GM23338 (cell line): ENCODE results near the gene RAB20. TPM values are rescaled to one million over a fixed set of nuclear protein-coding genes. Genes with fewer than 3 reads are reported as not detected.

Experiments used
- ATAC-seq: fragments of 200-7000 bp; cut with Tn5 transposase; 3 replicates; pipeline ENCODE4 v1.9.1; 2020
- DNase-seq: peaks from one replicate; pipeline ENCODE4 v3.0.0-alpha.2; 2015; ENCODE audit warnings: low spot score
- H2AFZ ChIP-seq: fragments of 200-600 bp; sonication (generic); 2 replicates; pipeline ENCODE4 v1.8.0; 2016; ENCODE audit warnings: antibody characterized with exemption, mild to moderate bottlenecking, moderate library complexity
- H3F3A ChIP-seq: fragments of 200-600 bp; sonication (generic); replicated peaks from 2 replicates; pipeline ENCODE4 v1.8.0; 2017; ENCODE audit warnings: antibody characterized with exemption, mixed run types, low read depth
- H3K27ac ChIP-seq: fragments of 200-600 bp; sonication (generic); 2 replicates; pipeline ENCODE4 v1.6.1; 2016; ENCODE audit warnings: low read depth
- H3K27me3 ChIP-seq: fragments of 200-600 bp; sonication (generic); 2 replicates; pipeline ENCODE4 v1.8.0; 2016; ENCODE audit warnings: mild to moderate bottlenecking, mixed run types, moderate library complexity; ENCODE audit not compliant: insufficient read depth
- H3K36me3 ChIP-seq: fragments of 200-600 bp; sonication (generic); 2 replicates; pipeline ENCODE4 v1.8.0; 2016; ENCODE audit warnings: mild to moderate bottlenecking; ENCODE audit not compliant: insufficient read depth
- H3K4me1 ChIP-seq: fragments of 200-600 bp; sonication (generic); 2 replicates; pipeline ENCODE4 v1.8.0; 2016; ENCODE audit warnings: mild to moderate bottlenecking, moderate library complexity; ENCODE audit not compliant: insufficient read depth
- H3K4me2 ChIP-seq: fragments of 200-600 bp; sonication (generic); 2 replicates; pipeline ENCODE4 v1.7.1; 2017; ENCODE audit warnings: mixed run types
- H3K4me3 ChIP-seq: fragments of 200-600 bp; sonication (generic); 2 replicates; pipeline ENCODE4 v1.6.1; 2016; ENCODE audit warnings: mixed run types
- H3K79me2 ChIP-seq: fragments of 200-600 bp; sonication (generic); replicated peaks from 2 replicates; pipeline ENCODE4 v1.8.0; 2017; ENCODE audit warnings: mild to moderate bottlenecking; ENCODE audit not compliant: insufficient read depth
- H3K9me2 ChIP-seq: fragments of 200-600 bp; sonication (generic); 2 replicates; pipeline ENCODE4 v1.8.0; 2017; ENCODE audit not compliant: insufficient read depth
- H4K20me1 ChIP-seq: fragments of 200-600 bp; sonication (generic); replicated peaks from 2 replicates; pipeline ENCODE4 v1.8.0; 2017; ENCODE audit warnings: mild to moderate bottlenecking; ENCODE audit not compliant: insufficient read depth
- H3K27ac Mint-ChIP-seq: 2 replicates; pipeline ENCODE4 v1.8.0; 2020; ENCODE audit warnings: inconsistent platforms, mild to moderate bottlenecking, moderate library complexity, mixed read lengths
- H3K27me3 Mint-ChIP-seq: 3 replicates; pipeline ENCODE4 v1.8.0; 2022; ENCODE audit warnings: low read depth, mild to moderate bottlenecking, moderate library complexity, mixed read lengths, inconsistent platforms; ENCODE audit not compliant: insufficient read depth, poor library complexity
- H3K36me3 Mint-ChIP-seq: 3 replicates; pipeline ENCODE4 v1.8.0; 2021; ENCODE audit warnings: low read depth, mild to moderate bottlenecking, inconsistent platforms, moderate library complexity, mixed read lengths
- H3K4me1 Mint-ChIP-seq: 3 replicates; pipeline ENCODE4 v1.8.0; 2020; ENCODE audit warnings: mild to moderate bottlenecking, inconsistent platforms, mixed read lengths
- H3K4me3 Mint-ChIP-seq: 3 replicates; pipeline ENCODE4 v1.8.0; 2021; ENCODE audit warnings: moderate library complexity, mild to moderate bottlenecking, inconsistent platforms, mixed read lengths
- H3K9me3 Mint-ChIP-seq: 3 replicates; pipeline ENCODE4 v1.8.0; 2020; ENCODE audit warnings: moderate library complexity, mild to moderate bottlenecking, inconsistent platforms, mixed read lengths
- CREB1 ChIP-seq: fragments of 250-450 bp; sonication (Bioruptor Pico); IDR thresholded peaks from 2 replicates; pipeline ENCODE4 v1.5.0; 2020; ENCODE audit warnings: low read depth, mild to moderate bottlenecking, moderate library complexity
- CTCF ChIP-seq, 2 experiments: fragments of 200-600 bp in 1 of 2; sonication (generic) in 1 of 2; conservative IDR thresholded peaks; 2 replicates each; pipeline versions ENCODE4 v1.5.1 to v1.6.1; 2016 to 2017; ENCODE audit warnings: antibody characterized with exemption in 2 of 2, low read depth in 2 of 2, mild to moderate bottlenecking in 2 of 2, moderate library complexity in 1 of 2
- JUNB ChIP-seq: IDR thresholded peaks from one replicate; pipeline ENCODE4 v1.6.1; 2016; ENCODE audit warnings: antibody characterized with exemption; ENCODE audit not compliant: unreplicated experiment
- NANOG ChIP-seq: IDR thresholded peaks from 2 replicates; pipeline ENCODE4 v1.6.1; 2016; ENCODE audit warnings: antibody characterized with exemption, borderline replicate concordance
- POLR2AphosphoS5 ChIP-seq: IDR thresholded peaks from 2 replicates; pipeline ENCODE4 v1.6.1; 2016; ENCODE audit warnings: antibody characterized with exemption, low read depth
- ZNF114 ChIP-seq: fragments of 250-450 bp; sonication (Bioruptor Pico); IDR thresholded peaks from 2 replicates; pipeline ENCODE4 v1.5.0; 2020; ENCODE audit warnings: mild to moderate bottlenecking, moderate library complexity
- ZNF331 ChIP-seq: fragments of 250-450 bp; sonication (Bioruptor Pico); IDR thresholded peaks from 2 replicates; pipeline ENCODE4 v1.5.0; 2020; ENCODE audit warnings: low read depth, mild to moderate bottlenecking, moderate library complexity
- polyA plus RNA-seq: library from polyadenylated mRNA; unstranded; fragments of >200 nt; fragmentation: Nextera tagmentation; extraction: Ambion mirVana; gene quantifications from 2 replicates; pipeline ENCODE4 v1.2.1, GENCODE V29; 2016
- total RNA-seq: library from RNA; depleted of rRNA; stranded (reverse); fragments of >200 nt; shearing (Covaris generic); gene quantifications from 2 replicates; pipeline ENCODE4 v1.2.3, GENCODE V29; 2014
- TF ChIP-seq, protein P1 (sequence below): IDR thresholded peaks from 2 replicates; pipeline ENCODE4 v1.6.1; 2016; ENCODE audit warnings: antibody characterized with exemption
- TF ChIP-seq, protein P2 (sequence below): IDR thresholded peaks from one replicate; pipeline ENCODE4 v1.6.1; 2018; ENCODE audit warnings: antibody characterized with exemption; ENCODE audit not compliant: unreplicated experiment

RAB20 gene
- total and polyA plus RNA-seq, 2 experiments from 2014 or later: 12.3 to 26.6 TPM

GRCh38 chr13:110554227-110554836 is 7.2 kb downstream of the RAB20 start:
- H3K4me1 Mint-ChIP-seq: peaks cover 11% of the 10 kb centered on the region
- ATAC-seq (no peak), DNase-seq (no peak)
- Histone ChIP-seq H3K27me3 (no peaks in the 10 kb centered on the region), H3F3A (no peaks in the 10 kb centered on the region), H2AFZ (no peak overlapping the region), H4K20me1 (peaks cover 26% of the 10 kb centered on the region), H3K9me2 (no peaks in the 10 kb centered on the region), H3K27ac (no peak overlapping the region), H3K4me1 (peaks cover 2% of the 10 kb centered on the region), H3K4me3 (no peak overlapping the region), H3K4me2 (no peak overlapping the region), H3K36me3 (peaks cover 4% of the 10 kb centered on the region; the same call in 1 of the 2 replicates), H3K79me2 (peaks cover 87% of the 10 kb centered on the region)
- 0 out of 3 replicates have a peak, but pooled peaks cover 3% of the 10 kb centered on the region for H3K9me3 Mint-ChIP-seq
- H3K27ac Mint-ChIP-seq: no peak overlapping the region
- peaks cover 6% of the 10 kb centered on the region for H3K27me3 Mint-ChIP-seq
- H3K4me3 Mint-ChIP-seq: no peak overlapping the region
- TF ChIP-seq ZNF114 (CRISPR knock-in tag): no peak
- no peak for TF ChIP-seq NANOG
- no peak for TF ChIP-seq CREB1 (CRISPR knock-in tag)
- no peak for TF ChIP-seq ZNF331 (CRISPR knock-in tag)
- TF ChIP-seq, protein P1, sequence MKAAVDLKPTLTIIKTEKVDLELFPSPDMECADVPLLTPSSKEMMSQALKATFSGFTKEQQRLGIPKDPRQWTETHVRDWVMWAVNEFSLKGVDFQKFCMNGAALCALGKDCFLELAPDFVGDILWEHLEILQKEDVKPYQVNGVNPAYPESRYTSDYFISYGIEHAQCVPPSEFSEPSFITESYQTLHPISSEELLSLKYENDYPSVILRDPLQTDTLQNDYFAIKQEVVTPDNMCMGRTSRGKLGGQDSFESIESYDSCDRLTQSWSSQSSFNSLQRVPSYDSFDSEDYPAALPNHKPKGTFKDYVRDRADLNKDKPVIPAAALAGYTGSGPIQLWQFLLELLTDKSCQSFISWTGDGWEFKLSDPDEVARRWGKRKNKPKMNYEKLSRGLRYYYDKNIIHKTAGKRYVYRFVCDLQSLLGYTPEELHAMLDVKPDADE: no peak
- TF ChIP-seq, protein P2, sequence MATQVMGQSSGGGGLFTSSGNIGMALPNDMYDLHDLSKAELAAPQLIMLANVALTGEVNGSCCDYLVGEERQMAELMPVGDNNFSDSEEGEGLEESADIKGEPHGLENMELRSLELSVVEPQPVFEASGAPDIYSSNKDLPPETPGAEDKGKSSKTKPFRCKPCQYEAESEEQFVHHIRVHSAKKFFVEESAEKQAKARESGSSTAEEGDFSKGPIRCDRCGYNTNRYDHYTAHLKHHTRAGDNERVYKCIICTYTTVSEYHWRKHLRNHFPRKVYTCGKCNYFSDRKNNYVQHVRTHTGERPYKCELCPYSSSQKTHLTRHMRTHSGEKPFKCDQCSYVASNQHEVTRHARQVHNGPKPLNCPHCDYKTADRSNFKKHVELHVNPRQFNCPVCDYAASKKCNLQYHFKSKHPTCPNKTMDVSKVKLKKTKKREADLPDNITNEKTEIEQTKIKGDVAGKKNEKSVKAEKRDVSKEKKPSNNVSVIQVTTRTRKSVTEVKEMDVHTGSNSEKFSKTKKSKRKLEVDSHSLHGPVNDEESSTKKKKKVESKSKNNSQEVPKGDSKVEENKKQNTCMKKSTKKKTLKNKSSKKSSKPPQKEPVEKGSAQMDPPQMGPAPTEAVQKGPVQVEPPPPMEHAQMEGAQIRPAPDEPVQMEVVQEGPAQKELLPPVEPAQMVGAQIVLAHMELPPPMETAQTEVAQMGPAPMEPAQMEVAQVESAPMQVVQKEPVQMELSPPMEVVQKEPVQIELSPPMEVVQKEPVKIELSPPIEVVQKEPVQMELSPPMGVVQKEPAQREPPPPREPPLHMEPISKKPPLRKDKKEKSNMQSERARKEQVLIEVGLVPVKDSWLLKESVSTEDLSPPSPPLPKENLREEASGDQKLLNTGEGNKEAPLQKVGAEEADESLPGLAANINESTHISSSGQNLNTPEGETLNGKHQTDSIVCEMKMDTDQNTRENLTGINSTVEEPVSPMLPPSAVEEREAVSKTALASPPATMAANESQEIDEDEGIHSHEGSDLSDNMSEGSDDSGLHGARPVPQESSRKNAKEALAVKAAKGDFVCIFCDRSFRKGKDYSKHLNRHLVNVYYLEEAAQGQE: no peak
- no peak for TF ChIP-seq JUNB
- TF ChIP-seq CTCF (conservative IDR thresholded peaks at IDR 0.05; ENCODE audit: low read depth in 2 of 2): no peak
- no peak for TF ChIP-seq POLR2AphosphoS5
- peaks cover 11% of the 10 kb centered on the region for H3K36me3 Mint-ChIP-seq
